OCI-LY3 (cell line): ENCODE measurements around the gene RPAP2.

Experiments
- EZH2phosphoT487 ChIP-seq: fragments of 200-600 bp; shearing (Covaris generic); IDR thresholded peaks from 2 replicates; pipeline ENCODE4 v1.6.1; 2018; ENCODE audit warnings: antibody characterized with exemption, mixed run types, low read depth
- TF ChIP-seq, protein P1 (sequence below): fragments of 200-600, 300-600 bp; sonication (generic); IDR thresholded peaks from 2 replicates; pipeline ENCODE4 v1.5.1; 2014; ENCODE audit warnings: antibody characterized with exemption, low read length, low read depth

DNA sequence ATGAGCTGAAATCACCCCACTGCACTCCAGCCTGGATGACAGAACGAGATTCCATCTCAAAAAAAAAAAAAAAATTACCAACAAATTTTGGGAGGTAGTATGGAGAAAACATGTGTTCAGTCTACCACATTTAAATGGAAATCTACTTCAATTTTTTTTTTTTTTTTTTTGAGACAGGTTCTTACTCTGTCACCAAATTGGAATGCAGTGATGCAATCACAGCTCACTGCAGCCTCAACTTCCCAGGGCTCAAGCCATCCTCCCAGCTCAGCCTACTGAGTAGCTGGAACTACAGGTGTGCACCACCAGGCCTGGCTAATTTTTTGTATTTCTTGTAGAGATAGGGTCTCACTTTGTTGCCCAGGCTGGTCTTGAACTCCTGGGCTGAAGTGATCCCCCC is 105.8 kb downstream of the RPAP2 start:
- TF ChIP-seq, protein P1, sequence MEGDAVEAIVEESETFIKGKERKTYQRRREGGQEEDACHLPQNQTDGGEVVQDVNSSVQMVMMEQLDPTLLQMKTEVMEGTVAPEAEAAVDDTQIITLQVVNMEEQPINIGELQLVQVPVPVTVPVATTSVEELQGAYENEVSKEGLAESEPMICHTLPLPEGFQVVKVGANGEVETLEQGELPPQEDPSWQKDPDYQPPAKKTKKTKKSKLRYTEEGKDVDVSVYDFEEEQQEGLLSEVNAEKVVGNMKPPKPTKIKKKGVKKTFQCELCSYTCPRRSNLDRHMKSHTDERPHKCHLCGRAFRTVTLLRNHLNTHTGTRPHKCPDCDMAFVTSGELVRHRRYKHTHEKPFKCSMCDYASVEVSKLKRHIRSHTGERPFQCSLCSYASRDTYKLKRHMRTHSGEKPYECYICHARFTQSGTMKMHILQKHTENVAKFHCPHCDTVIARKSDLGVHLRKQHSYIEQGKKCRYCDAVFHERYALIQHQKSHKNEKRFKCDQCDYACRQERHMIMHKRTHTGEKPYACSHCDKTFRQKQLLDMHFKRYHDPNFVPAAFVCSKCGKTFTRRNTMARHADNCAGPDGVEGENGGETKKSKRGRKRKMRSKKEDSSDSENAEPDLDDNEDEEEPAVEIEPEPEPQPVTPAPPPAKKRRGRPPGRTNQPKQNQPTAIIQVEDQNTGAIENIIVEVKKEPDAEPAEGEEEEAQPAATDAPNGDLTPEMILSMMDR, result no peak
- TF ChIP-seq EZH2phosphoT487, result no peak
